NCI-H82 (cell line): Measurements from ENCODE around the gene NPIPA2.
"Not testable (repeated sequence)": the region's sequence is repeated elsewhere in the genome, so short reads cannot be mapped to it uniquely, and the experiment has no call there.

Experiments used
- DNase-seq: peaks from one replicate; lab custom pipeline; 2025; lab: John Stamatoyannopoulos, UW

Gene NPIPA2

GRCh38 chr16:14742273-14743128 lies at the start of gene NPIPA2:
Gene NPIPA2 (plus strand): TSS chr16:14742533. CDS start chr16:14748066, 5,533 bp downstream.
- not testable (repeated sequence) for DNase-seq

- not testable (repeated sequence) for DNase-seq
These were observed 48.2 kb upstream of the NPIPA2 start, which contains the start of gene PLA2G10 for GRCh38 chr16:14694129-14694528. Gene PLA2G10 (minus strand): TSS chr16:14694308. CDS start chr16:14694229, 79 bp downstream.

- not testable (repeated sequence) for DNase-seq
These were observed 40.5 kb upstream of the NPIPA2 start for GRCh38 chr16:14701859-14702258.

GRCh38 chr16:14702672-14703071 lies 39.7 kb upstream of the NPIPA2 start:
- not testable (repeated sequence) for DNase-seq

GRCh38 chr16:14703156-14704011 lies 38.9 kb upstream of the NPIPA2 start, which contains the start of gene NPIPA3:
Gene NPIPA3 (plus strand): TSS chr16:14703411. CDS start chr16:14708944, 5,533 bp downstream.
- not testable (repeated sequence) for DNase-seq

GRCh38 chr16:14733233-14733632 lies 9.1 kb upstream of the NPIPA2 start:
- DNase-seq = not testable (repeated sequence)

GRCh38 chr16:14740832-14741385 lies 1.4 kb upstream of the NPIPA2 start:
- not testable (repeated sequence) for DNase-seq

GRCh38 chr16:14741794-14742193 lies 539 bp upstream of the NPIPA2 start:
- not testable (repeated sequence) for DNase-seq

GRCh38 chr16:14773654-14774053 lies 31.3 kb downstream of the NPIPA2 start:
- not testable (repeated sequence) for DNase-seq

- DNase-seq = not testable (repeated sequence)
These were observed 33.3 kb downstream of the NPIPA2 start for GRCh38 chr16:14775624-14776023.

GRCh38 chr16:14776763-14777162 lies 34.4 kb downstream of the NPIPA2 start:
- DNase-seq = not testable (repeated sequence)

GRCh38 chr16:14779368-14779877 lies 37.1 kb downstream of the NPIPA2 start:
- not testable (repeated sequence) for DNase-seq

GRCh38 chr16:14786180-14786579 lies 43.8 kb downstream of the NPIPA2 start:
- DNase-seq = not testable (repeated sequence)

GRCh38 chr16:14789577-14789976 lies 47.2 kb downstream of the NPIPA2 start:
- DNase-seq = not testable (repeated sequence)

GRCh38 chr16:14790320-14790956 lies 48.1 kb downstream of the NPIPA2 start:
- DNase-seq = not testable (repeated sequence)

- DNase-seq = not testable (repeated sequence)
These were observed 50.6 kb downstream of the NPIPA2 start for GRCh38 chr16:14792914-14793313.

GRCh38 chr16:14797558-14797957 lies 55.2 kb downstream of the NPIPA2 start:
- not testable (repeated sequence) for DNase-seq

GRCh38 chr16:14803577-14803976 lies 61.2 kb downstream of the NPIPA2 start:
- not testable (repeated sequence) for DNase-seq

- DNase-seq = not testable (repeated sequence)
These were observed 64.9 kb downstream of the NPIPA2 start for GRCh38 chr16:14807184-14807678.

- DNase-seq = not testable (repeated sequence)
These were observed 71.6 kb downstream of the NPIPA2 start for GRCh38 chr16:14813890-14814289.
